OCI-LY7 (cell line): ENCODE results near the gene OR10A4. TPM values are rescaled to one million over a fixed set of nuclear protein-coding genes. Genes with fewer than 3 reads are reported as not detected.

Experiments
- BruUV-seq: library from RNA; stranded (reverse); fragments of 400-500 nt; replicated peaks from 2 replicates; lab custom pipeline; 2021; lab: Mats Ljungman, UMichigan
- CTCF ChIA-PET: fragments of 300-600 bp; sonication (Branson Sonifier 250); formaldehyde crosslinking; loops from one replicate; lab custom pipeline; 2022; ENCODE audit warnings: antibody characterized with exemption; ENCODE audit not compliant: unreplicated experiment; lab: Charles Lee
- POLR2A ChIA-PET: fragments of 300-600 bp; sonication (Branson Sonifier 250); formaldehyde crosslinking; loops from one replicate; lab custom pipeline; 2022; ENCODE audit warnings: antibody characterized with exemption; lab: Charles Lee
- DNase-seq: peaks from one replicate; pipeline ENCODE4 v3.0.0-alpha.2; 2015; ENCODE audit warnings: low spot score
- H2AFZ ChIP-seq: fragments of 200-600 bp; sonication (generic), shearing (Covaris generic); 2 replicates; pipeline ENCODE4 v1.6.1; 2014; ENCODE audit warnings: mild to moderate bottlenecking, antibody characterized with exemption, low read length, moderate library complexity
- H3K27ac ChIP-seq: fragments of 200-600 bp; sonication (generic); 2 replicates; pipeline ENCODE4 v1.5.1; 2014; ENCODE audit warnings: mixed run types, low read depth, mild to moderate bottlenecking, moderate library complexity, low read length, inconsistent platforms; ENCODE audit not compliant: poor library complexity, severe bottlenecking
- H3K36me3 ChIP-seq: fragments of 200-600 bp; sonication (generic); 2 replicates; pipeline ENCODE4 v1.6.1; 2014; ENCODE audit warnings: mild to moderate bottlenecking, antibody characterized with exemption, low read length, moderate library complexity, mixed read lengths; ENCODE audit not compliant: insufficient read depth
- H3K4me1 ChIP-seq: fragments of 200-600 bp; sonication (generic); 2 replicates; pipeline ENCODE4 v1.5.1; 2014; ENCODE audit warnings: mild to moderate bottlenecking, low read length; ENCODE audit not compliant: insufficient read depth, poor library complexity, severe bottlenecking
- H3K4me2 ChIP-seq: fragments of 200-600 bp; sonication (generic); 2 replicates; pipeline ENCODE4 v1.6.1; 2014; ENCODE audit warnings: mild to moderate bottlenecking, low read length
- H3K4me3 ChIP-seq: fragments of 200-600 bp; sonication (generic); 2 replicates; pipeline ENCODE4 v1.5.1; 2014; ENCODE audit warnings: mild to moderate bottlenecking, low read depth, low read length; ENCODE audit not compliant: poor library complexity, severe bottlenecking
- H3K79me2 ChIP-seq: fragments of 200-600 bp; sonication (generic); 2 replicates; pipeline ENCODE4 v1.6.1; 2016; ENCODE audit warnings: low read depth, mild to moderate bottlenecking, low read length, moderate library complexity, mixed read lengths; ENCODE audit not compliant: insufficient read depth
- H3K9me2 ChIP-seq: fragments of 200-600 bp; sonication (generic); 2 replicates; pipeline ENCODE4 v1.6.1; 2016; ENCODE audit warnings: mild to moderate bottlenecking, low read length, mixed read lengths; ENCODE audit not compliant: insufficient read depth
- H3K9me3 ChIP-seq: fragments of 200-600 bp; sonication (generic); 2 replicates; pipeline ENCODE4 v1.6.1; 2014; ENCODE audit warnings: mild to moderate bottlenecking, mixed run types, low read length, mixed read lengths
- H4K20me1 ChIP-seq: fragments of 200-600 bp; sonication (generic); 2 replicates; pipeline ENCODE4 v1.6.1; 2014; ENCODE audit warnings: mild to moderate bottlenecking, antibody characterized with exemption, low read length, moderate library complexity, mixed read lengths; ENCODE audit not compliant: insufficient read depth
- EZH2phosphoT487 ChIP-seq: fragments of 200-600 bp; sonication (generic); IDR thresholded peaks from 2 replicates; pipeline ENCODE4 v1.6.1; 2018; ENCODE audit warnings: low read depth, borderline replicate concordance, mild to moderate bottlenecking, mixed run types, antibody characterized with exemption, low read length, moderate library complexity, mixed read lengths
- intact Hi-C: fragments of 100-400 bp; cut with micrococcal nuclease; formaldehyde crosslinking; loops from one replicate; pipeline ENCODE4 v1.10.0; 2022; ENCODE audit not compliant: unreplicated experiment
- total RNA-seq, 2 experiments: library from RNA; depleted of rRNA in 1 of 2; stranded (reverse); fragments of >200 nt in 1 of 2; shearing (Covaris generic) in 1 of 2; gene quantifications; 2 replicates each; pipeline ENCODE4 v1.2.3, GENCODE V29; 2014 to 2022
- TF ChIP-seq, protein P1 (sequence below): fragments of 200-600 bp; sonication (generic); conservative IDR thresholded peaks from 2 replicates; pipeline ENCODE4 v1.5.1; 2014; ENCODE audit warnings: mild to moderate bottlenecking, antibody characterized with exemption, low read length, moderate library complexity, mixed read lengths

OR10A4 gene
- total RNA-seq, 2 experiments from 2014 or later: not detected

DNA sequence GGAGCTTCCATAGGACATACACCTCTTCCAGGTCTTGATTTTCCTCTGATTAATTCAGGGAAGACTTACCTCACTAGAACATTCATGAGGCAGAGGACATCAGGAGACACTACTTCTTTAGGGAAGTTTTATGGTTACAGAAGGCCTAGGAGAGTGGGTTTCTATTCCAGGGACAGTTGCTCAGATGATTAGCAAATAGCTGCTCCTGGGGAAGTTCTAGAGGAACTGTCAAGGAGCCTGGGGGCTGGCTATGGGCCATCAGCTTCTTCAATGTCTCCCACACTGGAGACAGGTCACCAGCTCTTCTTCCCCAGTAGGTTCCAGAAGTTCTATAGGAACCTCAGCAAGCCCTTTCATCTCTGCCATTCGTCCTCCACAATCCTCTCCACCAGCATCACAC is 42.4 kb upstream of the OR10A4 start:
- no peaks in the 10 kb centered on the region for H4K20me1 ChIP-seq
- H3K9me3 ChIP-seq: no peaks in the 10 kb centered on the region
- no peak overlapping the region for H2AFZ ChIP-seq
- intact Hi-C loops: no loop called here
- no peak overlapping the region for H3K4me3 ChIP-seq
- no peak overlapping the region for H3K27ac ChIP-seq
- ChIA-PET POLR2A (interaction anchor here (1.1 to 1.2 kb wide), 2 partner anchors 11 to 16 kb away, joined by 3 to 5 read pairs; partner anchors contain the start of gene OR10A5), CTCF (no interaction called here)
- no peaks in the 10 kb centered on the region for H3K36me3 ChIP-seq
- no TSS peak for BruUV-seq
- peaks cover 6% of the 10 kb centered on the region for H3K4me1 ChIP-seq
- H3K9me2 ChIP-seq: no peaks in the 10 kb centered on the region
- DNase-seq: no peak
- no peak overlapping the region for H3K4me2 ChIP-seq
- TF ChIP-seq, protein P1, sequence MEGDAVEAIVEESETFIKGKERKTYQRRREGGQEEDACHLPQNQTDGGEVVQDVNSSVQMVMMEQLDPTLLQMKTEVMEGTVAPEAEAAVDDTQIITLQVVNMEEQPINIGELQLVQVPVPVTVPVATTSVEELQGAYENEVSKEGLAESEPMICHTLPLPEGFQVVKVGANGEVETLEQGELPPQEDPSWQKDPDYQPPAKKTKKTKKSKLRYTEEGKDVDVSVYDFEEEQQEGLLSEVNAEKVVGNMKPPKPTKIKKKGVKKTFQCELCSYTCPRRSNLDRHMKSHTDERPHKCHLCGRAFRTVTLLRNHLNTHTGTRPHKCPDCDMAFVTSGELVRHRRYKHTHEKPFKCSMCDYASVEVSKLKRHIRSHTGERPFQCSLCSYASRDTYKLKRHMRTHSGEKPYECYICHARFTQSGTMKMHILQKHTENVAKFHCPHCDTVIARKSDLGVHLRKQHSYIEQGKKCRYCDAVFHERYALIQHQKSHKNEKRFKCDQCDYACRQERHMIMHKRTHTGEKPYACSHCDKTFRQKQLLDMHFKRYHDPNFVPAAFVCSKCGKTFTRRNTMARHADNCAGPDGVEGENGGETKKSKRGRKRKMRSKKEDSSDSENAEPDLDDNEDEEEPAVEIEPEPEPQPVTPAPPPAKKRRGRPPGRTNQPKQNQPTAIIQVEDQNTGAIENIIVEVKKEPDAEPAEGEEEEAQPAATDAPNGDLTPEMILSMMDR: no peak
- no peak for TF ChIP-seq EZH2phosphoT487
- H3K79me2 ChIP-seq: no peaks in the 10 kb centered on the region

DNA sequence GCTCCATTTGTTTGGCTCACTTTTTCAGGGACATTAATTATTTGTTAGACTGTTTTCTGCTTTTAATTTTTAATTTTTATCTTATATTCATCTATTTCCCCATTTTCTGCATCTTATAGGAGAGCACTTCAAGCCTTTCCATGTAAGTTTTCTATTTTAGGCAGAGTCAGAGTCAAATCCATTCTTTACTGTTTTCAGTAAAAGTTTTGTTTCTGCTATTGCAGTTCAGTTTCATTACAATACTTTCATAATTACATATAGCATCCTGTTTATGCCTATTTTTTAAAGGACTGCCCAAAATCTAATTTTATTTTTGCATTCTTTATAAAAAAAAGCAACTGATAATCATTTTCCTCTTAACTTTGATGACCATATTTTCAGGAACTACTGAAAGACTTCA is 34.7 kb upstream of the OR10A4 start:
- Histone ChIP-seq H3K27ac (no peak overlapping the region), H3K4me3 (no peak overlapping the region), H3K4me2 (no peak overlapping the region), H3K4me1 (no peaks in the 10 kb centered on the region), H3K9me3 (no peaks in the 10 kb centered on the region), H4K20me1 (no peaks in the 10 kb centered on the region), H3K36me3 (no peaks in the 10 kb centered on the region), H2AFZ (no peak overlapping the region), H3K79me2 (no peaks in the 10 kb centered on the region), H3K9me2 (peaks cover 5% of the 10 kb centered on the region; the same call in 1 of the 2 replicates)
- no TSS peak for BruUV-seq
- CTCF ChIA-PET: no interaction called here
- intact Hi-C loops: no loop called here
- no peak for DNase-seq
- no peak for TF ChIP-seq EZH2phosphoT487
- TF ChIP-seq, protein P1: no peak
- POLR2A ChIA-PET: no interaction called here

DNA sequence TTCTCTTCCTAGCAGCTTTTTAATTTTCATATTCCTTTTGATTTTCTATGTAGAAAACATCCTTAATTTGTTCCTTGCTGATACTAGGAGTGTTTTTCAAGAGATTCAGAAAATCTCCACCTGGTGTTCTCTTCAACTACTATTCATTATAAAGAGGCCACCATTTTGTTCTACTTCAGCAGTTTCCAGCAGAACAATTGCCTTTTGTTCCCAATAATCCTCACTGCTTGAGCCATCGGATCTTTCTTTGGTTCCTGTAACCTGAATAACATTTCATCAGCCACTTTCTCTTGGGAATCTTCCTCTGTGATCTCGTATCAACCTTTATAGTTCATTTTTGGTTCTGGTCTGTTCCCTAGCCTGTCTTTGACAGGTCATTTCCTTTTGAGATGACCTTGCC is 32.8 kb upstream of the OR10A4 start:
- Histone ChIP-seq H3K79me2 (no peaks in the 10 kb centered on the region), H3K4me2 (no peak overlapping the region), H3K4me1 (no peaks in the 10 kb centered on the region), H3K36me3 (no peaks in the 10 kb centered on the region), H4K20me1 (no peaks in the 10 kb centered on the region), H3K27ac (no peak overlapping the region), H3K4me3 (no peak overlapping the region), H3K9me3 (no peaks in the 10 kb centered on the region), H3K9me2 (peaks cover 5% of the 10 kb centered on the region; the same call in 1 of the 2 replicates), H2AFZ (no peak overlapping the region)
- TF ChIP-seq, protein P1: no peak
- TF ChIP-seq EZH2phosphoT487: no peak
- intact Hi-C loops: no loop called here
- DNase-seq: no peak
- no TSS peak for BruUV-seq
- ChIA-PET CTCF (no interaction called here), POLR2A (interaction anchor here (0.7 to 1.1 kb wide), 2 partner anchors 20 to 362 kb away, joined by 4 read pairs; no protein-coding TSS in a partner anchor)
